Endodermal cell (in vitro differentiated cells): Measurements from ENCODE around the gene HSFX2. TPM values are rescaled to one million over a fixed set of nuclear protein-coding genes. Genes with fewer than 3 reads are reported as not detected.
"Not testable (repeated sequence)": the region's sequence is repeated elsewhere in the genome, so short reads cannot be mapped to it uniquely, and the experiment has no call there.

ENCODE experiments used
- DNase-seq: peaks from one replicate; pipeline ENCODE4 v3.0.0-alpha.2; 2017
- H3K27ac ChIP-seq: 2 replicates; pipeline ENCODE4 v1.5.1; 2013; ENCODE audit warnings: mild to moderate bottlenecking, low read depth, low read length, moderate library complexity
- H3K27me3 ChIP-seq: 2 replicates; pipeline ENCODE4 v1.6.1; 2013; ENCODE audit warnings: mild to moderate bottlenecking, low read length, moderate library complexity; ENCODE audit not compliant: insufficient read depth, control insufficient read depth, poor library complexity, severe bottlenecking
- H3K36me3 ChIP-seq: 2 replicates; pipeline ENCODE4 v1.7.0; 2013; ENCODE audit warnings: mild to moderate bottlenecking, low read length, moderate library complexity; ENCODE audit not compliant: control insufficient read depth, insufficient read depth
- H3K4me1 ChIP-seq: one replicate; pipeline ENCODE4 v1.7.0; 2013; ENCODE audit warnings: low read length; ENCODE audit not compliant: control insufficient read depth, insufficient read depth
- H3K4me3 ChIP-seq: 2 replicates; pipeline ENCODE4 v1.5.1; 2013; ENCODE audit warnings: mild to moderate bottlenecking, low read length, moderate library complexity
- H3K9ac ChIP-seq: 2 replicates; pipeline ENCODE4 v1.6.1; 2013; ENCODE audit warnings: mild to moderate bottlenecking, low read length, moderate library complexity; ENCODE audit not compliant: poor library complexity, severe bottlenecking; ENCODE audit errors: extremely low read depth
- H3K9me3 ChIP-seq: 2 replicates; pipeline ENCODE4 v1.6.1; 2013; ENCODE audit warnings: mild to moderate bottlenecking, low read length, moderate library complexity; ENCODE audit not compliant: control insufficient read depth
- H3K27ac Mint-ChIP-seq: 2 replicates; pipeline ENCODE4 v1.8.0; 2020; ENCODE audit warnings: mixed read lengths
- H3K27me3 Mint-ChIP-seq: 2 replicates; pipeline ENCODE4 v1.8.0; 2021; ENCODE audit warnings: mild to moderate bottlenecking, mixed read lengths; ENCODE audit not compliant: insufficient read depth
- H3K36me3 Mint-ChIP-seq: 2 replicates; pipeline ENCODE4 v1.8.0; 2020; ENCODE audit warnings: low read depth, mixed read lengths
- H3K4me1 Mint-ChIP-seq: 2 replicates; pipeline ENCODE4 v1.8.0; 2020; ENCODE audit warnings: mixed read lengths
- H3K4me3 Mint-ChIP-seq: 2 replicates; pipeline ENCODE4 v1.8.0; 2020; ENCODE audit warnings: mild to moderate bottlenecking, moderate library complexity, mixed read lengths
- H3K9me3 Mint-ChIP-seq: 2 replicates; pipeline ENCODE4 v1.8.0; 2020; ENCODE audit warnings: mild to moderate bottlenecking, mixed read lengths
- WGBS, 2 experiments: methylation state at CpG; one replicate each; pipeline versions ENCODE4 v1.1.5 to v1.1.7; 2013; ENCODE audit warnings: missing lambda C conversion rate in 2 of 2, mixed read lengths in 1 of 2; ENCODE audit not compliant: insufficient coverage in 1 of 2, insufficient read length in 1 of 2; 5-methylcytosine and 5-hydroxymethylcytosine counted together
- long read RNA-seq, 4 experiments: library from polyadenylated mRNA in 2 of 4; library from RNA in 1 of 4; library from capped mRNA in 1 of 4; stranded (forward) in 3 of 4; unstranded in 1 of 4; transcript quantifications; one replicate each; pipeline ENCODE4 v2.0.0, GENCODE V29; 2020 to 2021; ENCODE audit warnings: inconsistent platforms in 1 of 4
- polyA plus RNA-seq, 2 experiments: library from polyadenylated mRNA; stranded (reverse); fragments of 50-300 nt; gene quantifications; one replicate each; pipeline ENCODE4 v1.2.3, GENCODE V29; 2013
- total RNA-seq, 2 donors: library from RNA; stranded (reverse); fragmentation: NEBNext Ultra II Directional in 1 of 2; extraction: Animal tissue kit (Norgen Biotek cat#: 25700) in 1 of 2; gene quantifications; 2 replicates in 1 of 2; 3 replicates in 1 of 2; pipeline ENCODE4 v1.2.1, GENCODE V29; 2021
- TF ChIP-seq, protein P1 (sequence below): fragments of 200-600 bp; sonication (generic); conservative IDR thresholded peaks from 2 replicates; pipeline ENCODE4 v1.5.0; 2021; ENCODE audit warnings: antibody characterized with exemption, mild to moderate bottlenecking

The HSFX2 gene, protein sequence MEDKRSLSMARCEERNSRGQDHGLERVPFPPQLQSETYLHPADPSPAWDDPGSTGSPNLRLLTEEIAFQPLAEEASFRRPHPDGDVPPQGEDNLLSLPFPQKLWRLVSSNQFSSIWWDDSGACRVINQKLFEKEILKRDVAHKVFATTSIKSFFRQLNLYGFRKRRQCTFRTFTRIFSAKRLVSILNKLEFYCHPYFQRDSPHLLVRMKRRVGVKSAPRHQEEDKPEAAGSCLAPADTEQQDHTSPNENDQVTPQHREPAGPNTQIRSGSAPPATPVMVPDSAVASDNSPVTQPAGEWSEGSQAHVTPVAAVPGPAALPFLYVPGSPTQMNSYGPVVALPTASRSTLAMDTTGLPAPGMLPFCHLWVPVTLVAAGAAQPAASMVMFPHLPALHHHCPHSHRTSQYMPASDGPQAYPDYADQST
- total RNA-seq = not detected
- polyA plus RNA-seq (2013, experiment 1 of 2) = 0.18 TPM
- 1.1 TPM for polyA plus RNA-seq (2013, experiment 2 of 2)
- long read RNA-seq, experiment 1 = 0 reads
- long read RNA-seq, experiment 2 = 0 reads
- long read RNA-seq, experiment 3 = 0 reads
- long read RNA-seq, experiment 4 = 0 reads

DNA sequence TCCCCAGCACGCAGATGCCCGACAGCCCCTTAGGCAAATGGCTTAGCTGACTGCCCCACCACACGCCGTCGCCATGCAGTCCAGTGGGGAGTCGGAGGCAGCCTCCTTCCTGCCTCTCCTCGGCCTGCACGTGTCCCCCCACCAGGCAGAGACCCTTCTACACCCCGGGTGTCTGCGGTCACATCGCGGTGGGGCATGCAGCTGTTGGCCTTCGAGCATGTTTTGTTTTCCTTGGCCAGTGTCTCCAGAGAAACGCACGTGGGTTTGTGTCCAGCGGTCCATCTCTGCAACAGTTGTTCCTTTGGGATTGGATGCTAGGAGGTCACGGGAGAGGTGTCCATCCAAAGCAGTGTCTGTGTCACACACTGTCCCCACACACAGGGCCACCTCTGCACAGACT, at the start of gene HSFX2:
TSS of gene HSFX2 (minus strand) at position 101 of the 400 bp plus-strand sequence. CDS start 614 bp downstream, outside the sequence.
- H3K9me3 Mint-ChIP-seq, H3K36me3 ChIP-seq, H3K27me3 ChIP-seq, DNase-seq, H3K4me1 Mint-ChIP-seq, H3K9ac ChIP-seq, H3K9me3 ChIP-seq, H3K27ac Mint-ChIP-seq, H3K27me3 Mint-ChIP-seq, H3K36me3 Mint-ChIP-seq, H3K27ac ChIP-seq, H3K4me1 ChIP-seq, H3K4me3 ChIP-seq, H3K4me3 Mint-ChIP-seq: not testable (repeated sequence)
- WGBS, 2 experiments = no CpG with 5 or more reads among the region's 17 CpGs

DNA sequence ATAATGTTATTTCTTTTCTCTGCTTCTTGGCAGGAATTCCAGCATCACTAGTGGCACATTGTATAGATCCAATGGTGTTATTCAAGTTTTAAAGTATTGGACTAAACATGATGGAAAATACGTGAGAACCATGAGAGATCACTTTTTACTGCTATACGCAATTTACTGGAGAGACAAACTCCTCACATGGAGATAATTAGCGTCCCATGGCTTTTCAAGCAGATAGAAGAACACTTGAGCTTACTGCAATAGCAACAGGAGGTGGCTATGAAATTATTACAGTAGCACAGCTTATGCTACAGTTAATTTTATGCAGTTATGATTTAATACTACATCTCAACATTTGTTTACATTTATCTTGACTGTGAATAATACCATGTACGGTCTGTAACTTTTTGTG, 48.4 kb upstream of the HSFX2 start:
- Mint-ChIP-seq H3K27me3 (peaks cover 5% of the 10 kb centered on the region), H3K36me3 (peaks cover 8% of the 10 kb centered on the region), H3K4me1 (peaks cover 9% of the 10 kb centered on the region), H3K27ac (no peak overlapping the region), H3K4me3 (no peak overlapping the region), H3K9me3 (peaks cover 46% of the 10 kb centered on the region)
- Histone ChIP-seq H3K9me3 (no peaks in the 10 kb centered on the region), H3K36me3 (no peaks in the 10 kb centered on the region), H3K9ac (no peak overlapping the region), H3K27ac (no peak overlapping the region), H3K4me3 (no peak overlapping the region), H3K27me3 (no peaks in the 10 kb centered on the region), H3K4me1 (no peaks in the 10 kb centered on the region)
- TF ChIP-seq, protein P1, sequence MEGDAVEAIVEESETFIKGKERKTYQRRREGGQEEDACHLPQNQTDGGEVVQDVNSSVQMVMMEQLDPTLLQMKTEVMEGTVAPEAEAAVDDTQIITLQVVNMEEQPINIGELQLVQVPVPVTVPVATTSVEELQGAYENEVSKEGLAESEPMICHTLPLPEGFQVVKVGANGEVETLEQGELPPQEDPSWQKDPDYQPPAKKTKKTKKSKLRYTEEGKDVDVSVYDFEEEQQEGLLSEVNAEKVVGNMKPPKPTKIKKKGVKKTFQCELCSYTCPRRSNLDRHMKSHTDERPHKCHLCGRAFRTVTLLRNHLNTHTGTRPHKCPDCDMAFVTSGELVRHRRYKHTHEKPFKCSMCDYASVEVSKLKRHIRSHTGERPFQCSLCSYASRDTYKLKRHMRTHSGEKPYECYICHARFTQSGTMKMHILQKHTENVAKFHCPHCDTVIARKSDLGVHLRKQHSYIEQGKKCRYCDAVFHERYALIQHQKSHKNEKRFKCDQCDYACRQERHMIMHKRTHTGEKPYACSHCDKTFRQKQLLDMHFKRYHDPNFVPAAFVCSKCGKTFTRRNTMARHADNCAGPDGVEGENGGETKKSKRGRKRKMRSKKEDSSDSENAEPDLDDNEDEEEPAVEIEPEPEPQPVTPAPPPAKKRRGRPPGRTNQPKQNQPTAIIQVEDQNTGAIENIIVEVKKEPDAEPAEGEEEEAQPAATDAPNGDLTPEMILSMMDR = no peak
- no peak for DNase-seq
- WGBS, 2 experiments = 93% methylated on average over 3 of the region's 4 CpGs; no CpG with 5 or more reads in 1 of the 2 experiments

DNA sequence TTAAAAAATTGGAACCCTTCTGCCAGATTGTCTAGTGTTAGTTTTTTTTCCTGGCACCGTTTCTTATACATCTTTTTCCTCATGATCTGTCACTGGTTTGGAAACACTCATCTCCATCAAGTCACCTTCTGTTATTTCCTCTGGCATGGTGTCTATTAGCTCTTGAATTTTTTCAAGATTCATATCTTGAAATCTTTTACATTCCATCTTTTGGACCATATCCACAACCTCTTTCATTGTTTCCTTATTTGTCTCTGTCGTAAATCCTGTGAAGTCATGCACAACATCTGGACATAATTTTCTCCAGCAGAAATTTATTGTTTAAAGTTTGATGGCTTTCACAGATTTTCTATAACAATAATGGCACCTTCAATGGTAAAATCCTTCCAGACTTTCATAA, 46.7 kb upstream of the HSFX2 start:
- Mint-ChIP-seq H3K27me3 (peaks cover 5% of the 10 kb centered on the region), H3K4me3 (no peak overlapping the region), H3K36me3 (peaks cover 13% of the 10 kb centered on the region), H3K27ac (no peak overlapping the region), H3K4me1 (peaks cover 9% of the 10 kb centered on the region), H3K9me3 (peaks cover 53% of the 10 kb centered on the region)
- no peak for DNase-seq
- no peak overlapping the region for H3K9ac ChIP-seq
- H3K27me3 ChIP-seq = no peaks in the 10 kb centered on the region
- TF ChIP-seq, protein P1 = no peak
- WGBS, 2 experiments = 100% methylated on average over 2 of the region's 2 CpGs; no CpG with 5 or more reads in 1 of the 2 experiments
- H3K27ac ChIP-seq = no peak overlapping the region
- no peaks in the 10 kb centered on the region for H3K4me1 ChIP-seq
- H3K4me3 ChIP-seq = no peak overlapping the region
- H3K9me3 ChIP-seq = peaks cover 14% of the 10 kb centered on the region
- no peaks in the 10 kb centered on the region for H3K36me3 ChIP-seq
